Activated CD4-positive, CD25-positive, alpha-beta regulatory T cell (primary cell): ENCODE measurements around the gene SFXN5.
A peak's percentile ranks its signal among the peaks of the same experiment; 100 is the strongest.
"Not testable (repeated sequence)": the region's sequence is repeated elsewhere in the genome, so short reads cannot be mapped to it uniquely, and the experiment has no call there.

Source experiments
- DNase-seq, 4 experiments: peaks; one replicate each; lab custom pipeline; 2025; lab: John Stamatoyannopoulos, UW

SFXN5 gene

GRCh38 chr2:73101626-73102256 is 30.2 kb upstream of the SFXN5 start:
- DNase-seq, result no peak

- DNase-seq, result no peak
Measured at GRCh38 chr2:73100956-73101355, 29.4 kb upstream of the SFXN5 start.

GRCh38 chr2:73099486-73099885 is 28.0 kb upstream of the SFXN5 start:
- no peak for DNase-seq

GRCh38 chr2:73095910-73096309 is 24.4 kb upstream of the SFXN5 start:
- no peak for DNase-seq

GRCh38 chr2:73093601-73094218 is 22.2 kb upstream of the SFXN5 start:
- DNase-seq, result not testable (repeated sequence)

GRCh38 chr2:73092146-73092783 is 20.8 kb upstream of the SFXN5 start:
- no peak for DNase-seq

GRCh38 chr2:73091696-73092095 is 20.2 kb upstream of the SFXN5 start:
- no peak for DNase-seq

- no peak for DNase-seq
Measured at GRCh38 chr2:73091164-73091563, 19.7 kb upstream of the SFXN5 start.

- no peak for DNase-seq
Measured at GRCh38 chr2:73089270-73090030, 17.9 kb upstream of the SFXN5 start.

GRCh38 chr2:73088703-73089102 is 17.2 kb upstream of the SFXN5 start:
- no peak for DNase-seq

GRCh38 chr2:73088211-73088610 is 16.7 kb upstream of the SFXN5 start:
- no peak for DNase-seq

GRCh38 chr2:73087311-73087710 is 15.8 kb upstream of the SFXN5 start:
- no peak for DNase-seq

GRCh38 chr2:73085691-73086090 is 14.2 kb upstream of the SFXN5 start:
- peak; percentile 52 to 69 (median 57) for DNase-seq

- DNase-seq, result no peak
Measured at GRCh38 chr2:73084971-73085370, 13.5 kb upstream of the SFXN5 start.

- no peak for DNase-seq
Measured at GRCh38 chr2:73083886-73084800, 12.6 kb upstream of the SFXN5 start.

GRCh38 chr2:73082523-73083410 is 11.3 kb upstream of the SFXN5 start:
- DNase-seq, result no peak

GRCh38 chr2:73081181-73081671 is 9.7 kb upstream of the SFXN5 start:
- no peak for DNase-seq

GRCh38 chr2:73080321-73081131 is 9.0 kb upstream of the SFXN5 start:
- no peak for DNase-seq

- DNase-seq, result no peak
Measured at GRCh38 chr2:73079636-73080035, 8.1 kb upstream of the SFXN5 start.
